Measurements from ENCODE around the gene ENAM. TPM values are rescaled to one million over a fixed set of nuclear protein-coding genes. Genes with fewer than 3 reads are reported as not detected.

The ENAM gene
- total and polyA plus RNA-seq, 2 of the 13 experiments (the other 11 are each of a cell fraction or from before 2014, with no cell fraction given) = not detected

GRCh38 chr4:70586841-70587240 is 41.7 kb upstream of the ENAM start (continued):
- TF ChIP-seq AFF4 (CRISPR knock-in tag; IDR thresholded peaks at IDR 0.05) = no peak
- no peak for TF ChIP-seq ZSCAN12 (CRISPR knock-in tag; IDR thresholded peaks at IDR 0.05)
- TF ChIP-seq HNRNPL (IDR thresholded peaks at IDR 0.05; ENCODE audit: low read depth, low read length) = no peak
- TF ChIP-seq, protein P1, sequence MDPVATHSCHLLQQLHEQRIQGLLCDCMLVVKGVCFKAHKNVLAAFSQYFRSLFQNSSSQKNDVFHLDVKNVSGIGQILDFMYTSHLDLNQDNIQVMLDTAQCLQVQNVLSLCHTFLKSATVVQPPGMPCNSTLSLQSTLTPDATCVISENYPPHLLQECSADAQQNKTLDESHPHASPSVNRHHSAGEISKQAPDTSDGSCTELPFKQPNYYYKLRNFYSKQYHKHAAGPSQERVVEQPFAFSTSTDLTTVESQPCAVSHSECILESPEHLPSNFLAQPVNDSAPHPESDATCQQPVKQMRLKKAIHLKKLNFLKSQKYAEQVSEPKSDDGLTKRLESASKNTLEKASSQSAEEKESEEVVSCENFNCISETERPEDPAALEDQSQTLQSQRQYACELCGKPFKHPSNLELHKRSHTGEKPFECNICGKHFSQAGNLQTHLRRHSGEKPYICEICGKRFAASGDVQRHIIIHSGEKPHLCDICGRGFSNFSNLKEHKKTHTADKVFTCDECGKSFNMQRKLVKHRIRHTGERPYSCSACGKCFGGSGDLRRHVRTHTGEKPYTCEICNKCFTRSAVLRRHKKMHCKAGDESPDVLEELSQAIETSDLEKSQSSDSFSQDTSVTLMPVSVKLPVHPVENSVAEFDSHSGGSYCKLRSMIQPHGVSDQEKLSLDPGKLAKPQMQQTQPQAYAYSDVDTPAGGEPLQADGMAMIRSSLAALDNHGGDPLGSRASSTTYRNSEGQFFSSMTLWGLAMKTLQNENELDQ (CRISPR knock-in tag; IDR thresholded peaks at IDR 0.05; ENCODE audit: borderline replicate concordance) = no peak
- TF ChIP-seq ZBTB7B (CRISPR knock-in tag; IDR thresholded peaks at IDR 0.05) = no peak
- no peak for TF ChIP-seq RXRA (CRISPR knock-in tag; IDR thresholded peaks at IDR 0.05)
- TF ChIP-seq CREB1 (IDR thresholded peaks at IDR 0.05) = no peak
- no peak for TF ChIP-seq CREB1 (CRISPR knock-in tag; IDR thresholded peaks at IDR 0.05)
- no peak for TF ChIP-seq PRDM15 (CRISPR knock-in tag; IDR thresholded peaks at IDR 0.05)
- TF ChIP-seq CHD2 (IDR thresholded peaks at IDR 0.05; ENCODE audit: low read depth, low read length) = no peak
- TF ChIP-seq, protein P2, sequence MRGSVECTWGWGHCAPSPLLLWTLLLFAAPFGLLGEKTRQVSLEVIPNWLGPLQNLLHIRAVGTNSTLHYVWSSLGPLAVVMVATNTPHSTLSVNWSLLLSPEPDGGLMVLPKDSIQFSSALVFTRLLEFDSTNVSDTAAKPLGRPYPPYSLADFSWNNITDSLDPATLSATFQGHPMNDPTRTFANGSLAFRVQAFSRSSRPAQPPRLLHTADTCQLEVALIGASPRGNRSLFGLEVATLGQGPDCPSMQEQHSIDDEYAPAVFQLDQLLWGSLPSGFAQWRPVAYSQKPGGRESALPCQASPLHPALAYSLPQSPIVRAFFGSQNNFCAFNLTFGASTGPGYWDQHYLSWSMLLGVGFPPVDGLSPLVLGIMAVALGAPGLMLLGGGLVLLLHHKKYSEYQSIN (CRISPR knock-in tag; IDR thresholded peaks at IDR 0.05; ENCODE audit: borderline replicate concordance) = no peak
- no peak for TF ChIP-seq ZKSCAN1 (IDR thresholded peaks at IDR 0.05; ENCODE audit: low read length)
